ENCODE data around the gene NKX1-2.
"Not testable (repeated sequence)": the region's sequence is repeated elsewhere in the genome, so short reads cannot be mapped to it uniquely, and the experiment has no call there.

Gene NKX1-2

GRCh38 chr10:124449170-124450011, 444 bp downstream of the NKX1-2 start:
- no peak for DNase-seq

DNA sequence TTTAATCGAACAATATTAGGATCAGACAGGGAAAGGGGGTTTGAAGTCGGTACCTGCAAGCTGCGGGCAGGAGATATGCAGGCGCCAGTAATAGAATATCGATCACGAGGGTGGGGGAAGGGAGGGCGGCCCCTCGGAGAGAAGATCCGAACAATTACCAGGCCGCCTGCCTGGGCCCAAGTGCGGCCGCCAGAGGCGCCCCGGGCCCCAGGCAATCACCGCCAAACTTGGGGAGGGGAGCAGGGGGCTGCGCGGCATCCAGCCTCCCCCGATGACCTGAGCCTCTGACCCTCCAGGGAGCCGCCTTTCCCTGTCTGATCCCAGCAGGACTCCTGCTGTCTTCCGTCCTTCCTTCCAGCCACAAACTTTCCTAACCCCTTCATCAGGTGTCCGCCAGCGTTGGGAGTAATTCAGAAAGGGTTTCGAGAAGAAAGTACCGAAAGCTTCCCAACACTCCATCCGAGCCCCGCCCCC, 1.1 kb downstream of the NKX1-2 start:
- no peak for DNase-seq

DNA sequence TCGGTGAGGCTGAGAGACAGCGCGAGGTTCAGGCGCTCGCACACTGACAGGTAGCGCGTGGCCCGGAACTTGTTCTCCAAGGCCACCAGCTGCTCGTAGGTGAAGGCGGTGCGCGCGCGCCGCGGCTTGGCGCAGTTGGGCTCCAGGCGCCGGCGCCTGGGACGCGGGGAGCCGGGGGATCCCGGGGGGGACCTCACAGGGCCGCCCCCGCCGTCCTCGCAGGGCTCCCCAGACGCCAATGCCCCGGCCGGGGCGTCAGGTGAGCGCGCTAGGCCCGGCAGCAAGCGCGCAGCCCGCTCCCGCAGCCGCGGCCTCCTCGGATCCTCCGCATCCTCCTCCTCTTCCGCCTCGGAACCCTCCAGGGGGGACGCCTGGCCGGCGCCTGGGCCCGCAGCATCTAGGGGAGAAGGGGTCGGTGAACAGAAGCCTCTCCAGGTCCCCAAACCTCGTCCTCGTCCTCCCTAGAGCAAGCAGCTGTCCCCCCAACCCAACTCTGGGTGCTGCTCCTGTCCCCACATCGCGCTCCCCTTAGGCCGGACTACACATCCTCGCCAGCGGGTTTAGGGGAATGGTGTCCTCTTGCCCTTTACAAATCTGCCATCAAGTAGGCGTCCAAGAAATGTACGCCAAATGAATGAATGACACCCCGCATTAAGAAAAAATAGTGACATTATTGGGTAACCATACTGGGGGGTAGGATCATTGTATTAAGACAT, 1.9 kb downstream of the NKX1-2 start:
- DNase-seq = no peak

- no peak for DNase-seq
These were observed 2.7 kb downstream of the NKX1-2 start for GRCh38 chr10:124446830-124447750.

- not testable (repeated sequence) for DNase-seq
These were observed 8.1 kb downstream of the NKX1-2 start for GRCh38 chr10:124441694-124442093.

DNA sequence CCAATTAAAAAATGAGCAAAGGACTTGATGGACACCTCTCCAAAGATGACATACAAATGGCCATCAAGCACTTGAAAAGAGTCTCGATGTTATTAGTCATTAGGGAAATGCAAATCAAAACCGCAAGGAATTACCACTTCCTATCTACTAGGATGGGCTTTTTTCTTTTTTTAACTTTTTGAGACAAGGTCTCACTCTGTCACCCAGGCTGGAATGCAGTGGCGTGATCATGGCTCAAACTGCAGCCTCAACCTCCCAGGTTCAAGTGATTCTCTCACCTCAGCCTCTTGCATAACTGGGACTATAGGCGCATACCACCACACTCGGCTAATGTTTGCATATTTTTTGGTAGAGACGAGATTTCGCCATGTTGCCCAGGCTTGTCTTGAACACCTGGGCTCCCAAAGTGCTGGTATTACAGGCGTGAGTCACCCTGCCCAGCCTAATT, 13.6 kb downstream of the NKX1-2 start:
- no peak for DNase-seq

DNA sequence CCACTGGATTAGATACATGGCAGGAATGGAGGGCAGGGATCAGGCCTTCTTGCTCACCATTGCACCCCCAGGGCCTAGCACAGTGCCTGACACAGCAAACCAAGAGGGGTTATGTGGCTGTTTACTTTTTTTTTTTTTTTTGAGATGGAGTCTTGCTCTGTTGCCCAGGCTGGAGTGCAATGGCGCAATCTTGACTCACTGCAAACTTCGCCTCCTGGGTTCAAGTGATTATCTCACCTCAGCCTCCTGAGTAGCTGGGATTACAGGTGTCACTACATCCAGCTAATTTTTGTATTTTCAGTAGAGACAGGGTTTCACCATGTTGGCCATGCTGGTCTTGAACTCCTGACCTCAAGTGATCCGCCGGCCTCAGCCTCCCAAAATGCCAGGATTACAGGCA, 14.2 kb downstream of the NKX1-2 start:
- DNase-seq = not testable (repeated sequence)

DNA sequence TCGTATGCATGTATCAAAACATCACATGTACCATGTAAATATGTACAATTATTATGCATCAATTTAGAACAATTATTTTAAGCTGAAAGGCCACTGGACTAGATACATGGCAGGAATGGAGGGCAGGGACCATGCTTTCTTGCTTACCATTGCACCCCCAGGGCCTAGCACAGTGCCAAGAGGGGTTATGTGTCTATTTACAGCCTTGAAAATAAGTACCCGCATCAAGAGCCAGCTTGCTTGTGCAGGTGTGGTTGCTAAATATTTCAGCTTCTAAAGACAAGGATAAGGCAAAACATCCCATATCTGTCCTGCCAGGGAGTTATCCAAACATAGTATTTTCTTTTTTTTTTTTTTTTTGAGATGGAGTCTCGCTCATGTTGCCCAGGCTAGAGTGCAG, 16.4 kb downstream of the NKX1-2 start:
- DNase-seq = no peak

DNA sequence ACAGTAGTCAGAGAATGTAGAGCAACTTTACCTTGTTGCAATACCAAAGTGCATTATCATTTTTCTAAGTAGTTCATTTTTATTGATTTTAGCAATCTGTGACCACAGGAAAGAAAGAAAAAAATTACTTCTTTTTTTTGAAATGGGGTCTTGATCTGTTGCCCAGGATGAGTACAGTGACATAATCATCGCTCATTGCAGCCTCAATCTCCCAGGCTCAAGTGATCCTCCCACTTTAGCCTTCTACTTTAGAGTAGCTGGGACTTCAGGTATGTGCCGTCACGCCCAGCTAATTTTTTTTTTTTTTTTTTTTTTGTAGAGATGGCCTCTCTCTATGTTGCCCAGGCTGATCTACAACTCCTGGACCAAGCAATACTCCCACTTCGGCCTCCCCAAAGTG, 19.8 kb downstream of the NKX1-2 start:
- no peak for DNase-seq

- DNase-seq = no peak
These were observed 20.3 kb downstream of the NKX1-2 start for GRCh38 chr10:124429576-124429975.

- no peak for DNase-seq
These were observed 21.5 kb downstream of the NKX1-2 start for GRCh38 chr10:124428207-124428777.

DNA sequence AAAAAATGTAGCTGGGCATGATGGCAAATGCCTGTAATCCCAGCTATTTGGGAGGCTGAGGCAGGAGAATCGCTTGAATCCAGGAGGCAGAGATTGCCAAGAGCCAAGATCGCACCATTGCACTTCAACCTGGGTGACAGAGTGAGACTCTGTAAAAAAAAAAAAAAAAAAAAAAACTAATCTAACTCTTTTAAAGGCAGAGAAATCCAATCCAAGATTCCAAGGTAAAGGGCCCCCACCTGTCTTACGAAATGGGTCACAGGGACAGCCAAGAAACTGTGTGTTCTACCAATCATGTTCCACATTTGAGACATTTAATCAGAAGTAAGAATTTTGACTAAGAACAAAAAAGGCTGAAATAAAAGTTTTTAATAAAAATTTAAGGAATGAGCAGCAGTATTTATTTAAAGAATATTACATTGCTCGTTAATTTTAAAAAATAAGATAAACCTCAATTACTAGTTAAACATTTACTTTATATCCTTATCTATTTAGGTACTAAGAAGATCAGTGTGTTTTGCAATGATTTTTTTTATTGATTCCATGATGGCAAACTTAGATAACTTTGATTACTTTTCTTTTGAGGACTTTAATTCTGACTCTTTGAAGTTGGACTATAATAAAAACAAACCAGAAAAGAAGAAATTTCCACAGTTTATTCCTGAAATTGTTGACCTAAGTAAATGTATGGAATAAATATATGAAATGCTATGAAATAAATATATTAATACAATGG, 24.4 kb downstream of the NKX1-2 start:
- no peak for DNase-seq

DNA sequence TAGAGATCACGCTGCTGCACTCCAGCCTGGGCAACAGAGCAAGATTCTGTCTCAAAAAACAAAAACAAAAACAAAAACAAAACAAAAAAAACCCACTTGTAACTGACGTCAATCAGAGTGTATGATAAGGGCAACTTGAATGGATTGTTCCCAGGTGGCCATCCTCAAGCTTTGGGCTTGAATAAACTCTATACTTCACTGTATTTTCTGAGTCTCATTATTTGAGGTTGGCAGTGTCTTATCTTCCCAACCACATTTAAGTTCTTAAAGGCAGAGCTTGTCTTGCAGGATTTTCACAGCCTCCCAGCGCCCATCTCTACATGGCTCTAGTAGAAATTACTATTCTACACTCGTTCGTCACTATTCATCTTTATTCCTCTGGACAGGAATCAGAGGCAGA, 26.0 kb downstream of the NKX1-2 start:
- no peak for DNase-seq

DNA sequence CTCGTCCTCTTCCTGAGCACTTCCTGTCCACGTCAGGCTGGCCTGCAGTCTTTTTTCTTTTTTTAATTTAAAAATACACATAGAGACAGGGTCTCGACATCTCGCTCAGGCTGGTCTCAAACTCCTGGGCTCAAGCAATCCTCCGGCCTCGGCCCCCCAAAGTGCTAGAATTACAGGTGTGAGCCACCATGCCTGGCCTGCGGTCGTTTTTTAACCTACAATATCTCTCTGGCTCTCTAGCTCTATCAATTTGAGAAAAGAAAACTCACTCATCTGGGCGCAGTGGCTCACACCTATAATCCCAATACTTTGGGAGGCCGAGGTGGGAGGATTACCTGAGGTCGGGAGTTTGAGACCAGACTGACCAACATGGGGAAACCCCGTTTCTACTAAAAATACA, 27.1 kb downstream of the NKX1-2 start:
- DNase-seq = no peak

GRCh38 chr10:124420254-124420653, 29.6 kb downstream of the NKX1-2 start:
- DNase-seq = no peak

DNA sequence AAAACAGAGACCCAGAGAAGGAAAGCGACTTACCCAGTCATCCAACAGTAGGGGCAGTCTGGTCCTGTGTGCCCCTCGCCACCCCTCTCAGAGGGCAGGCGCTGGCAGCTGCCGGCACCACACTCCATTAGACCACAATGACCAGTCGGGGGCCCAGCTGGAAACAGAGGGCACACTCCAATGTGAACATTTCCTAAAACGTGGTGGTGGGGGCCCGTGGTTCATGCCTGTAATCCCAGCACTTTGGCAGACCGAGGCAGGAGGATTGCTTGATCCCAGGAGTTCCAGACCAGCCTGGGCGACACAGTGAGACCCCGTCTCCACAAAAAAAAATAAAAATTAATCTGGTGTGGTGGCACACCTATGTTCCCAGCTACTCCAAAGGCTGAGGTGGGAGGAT, 30.2 kb downstream of the NKX1-2 start:
- DNase-seq = no peak

DNA sequence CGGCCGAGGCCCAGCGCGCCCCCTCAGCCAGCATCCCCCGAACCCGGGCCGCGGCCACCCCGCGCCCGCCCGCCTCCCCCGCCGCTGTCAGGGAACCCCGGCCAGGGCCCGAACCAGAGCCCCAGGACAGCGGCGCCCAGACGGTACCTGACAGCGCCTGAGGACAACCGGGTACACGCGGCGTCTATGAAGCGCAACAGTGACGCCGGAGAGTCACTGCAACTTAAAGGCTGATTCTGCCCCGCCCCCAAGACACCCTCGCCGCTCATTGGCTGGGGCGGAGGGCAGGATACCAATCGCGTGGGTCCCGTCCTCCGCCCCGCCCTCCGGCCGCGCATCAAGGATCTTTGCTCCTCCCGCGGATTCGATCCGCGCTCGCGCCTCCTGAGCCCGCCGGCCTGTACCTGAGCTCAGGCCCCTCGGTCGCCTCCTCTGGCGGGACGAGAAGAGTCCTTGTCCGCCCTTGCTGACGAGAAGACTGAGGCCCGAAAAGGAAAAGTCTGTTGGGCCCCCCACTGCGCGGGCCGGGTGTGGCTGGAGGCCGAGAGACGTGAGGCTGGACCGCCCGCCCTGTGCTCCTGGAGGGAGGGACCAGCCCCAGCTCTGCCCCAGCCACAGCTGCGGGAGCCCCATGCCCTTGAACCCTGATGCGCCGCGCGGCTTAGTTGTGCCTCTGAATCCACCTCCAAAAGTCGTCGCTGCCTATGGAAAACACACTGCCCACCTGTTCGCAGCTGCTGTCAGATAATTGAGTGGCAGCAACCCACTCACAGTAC, 30.9 kb downstream of the NKX1-2 start, which contains the start of gene OAT:
Gene OAT, minus strand, starts transcription at position 198 of the 776 bp plus-strand sequence. CDS start 6,752 bp downstream, outside the sequence.
- DNase-seq = peak; percentile 96 to 97

- DNase-seq = peak; percentile 38 to 41
These were observed 31.7 kb downstream of the NKX1-2 start for GRCh38 chr10:124417895-124418725.

DNA sequence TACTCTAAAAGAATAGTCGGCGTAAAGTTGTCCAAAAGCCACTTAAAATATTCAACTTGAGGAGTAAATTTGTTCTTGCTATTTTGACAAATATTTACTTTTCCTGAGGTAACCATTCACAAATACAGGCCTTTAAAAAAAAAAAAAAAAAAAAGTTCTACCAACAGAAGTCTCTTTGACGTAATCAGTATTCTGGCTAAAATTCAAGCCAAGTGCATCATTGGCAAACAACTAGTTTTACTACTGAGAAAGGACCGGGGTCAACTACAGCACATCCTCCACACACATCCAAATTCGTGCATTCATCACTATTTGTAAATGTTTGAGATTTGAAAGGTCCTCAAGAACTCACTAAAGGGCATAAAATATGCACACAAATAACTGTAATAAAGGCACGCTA, 33.1 kb downstream of the NKX1-2 start:
- DNase-seq = no peak

DNA sequence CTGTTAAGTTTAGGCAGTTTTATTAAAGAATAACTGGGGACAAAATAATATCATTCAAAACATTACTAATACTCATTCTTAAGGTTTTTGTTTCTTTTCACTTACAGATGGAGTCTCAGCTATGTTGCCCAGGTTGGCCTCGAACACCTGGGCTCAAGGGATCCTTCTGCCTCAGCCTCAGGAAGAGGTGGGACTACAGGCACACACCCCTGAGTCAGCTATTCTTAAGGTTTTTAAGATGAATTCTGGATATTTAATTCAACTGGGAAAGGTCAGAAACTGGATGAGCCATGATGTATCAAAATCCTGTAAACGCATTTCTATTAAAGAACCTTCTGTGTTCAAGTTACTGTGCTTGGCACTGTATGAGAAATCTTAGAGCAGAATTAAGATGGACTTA, 34.6 kb downstream of the NKX1-2 start:
- DNase-seq = no peak

Measured in CD4-positive, alpha-beta T cell treated with Interleukin-1 beta for 1 hour (primary cell).